ENCODE results near the gene SCLY. TPM values are rescaled to one million over a fixed set of nuclear protein-coding genes. Genes with fewer than 3 reads are reported as not detected.

The SCLY gene
- polyA plus RNA-seq, 1 of the 3 experiments (the other 2 are of a cell fraction): 20.9 TPM

- CTCF ChIA-PET: interaction anchor here (0.9 kb wide), 1 partner anchor 50 kb away, joined by 3 read pairs; no protein-coding TSS in a partner anchor
- no peaks in the 10 kb centered on the region for H3K9me3 ChIP-seq
- no peak overlapping the region for H3K9ac ChIP-seq
- H3K79me2 ChIP-seq (ENCODE audit: insufficient read depth): no peaks in the 10 kb centered on the region
- H3K4me1 ChIP-seq (ENCODE audit: control insufficient read depth in 1 of 2, insufficient read depth in 2 of 2, low read depth in 1 of 2, low read length in 1 of 2): peaks cover 0 to under 1% of the 10 kb centered on the region in 2 experiments; a peak in 1 of 4 replicates
- no peaks in the 10 kb centered on the region for H3K9me2 ChIP-seq
- no peak overlapping the region for H3K4me2 ChIP-seq
- no peak overlapping the region for H3K4me3 ChIP-seq (ENCODE audit: low read depth in 2 of 2, low read length in 1 of 2)
- no peaks in the 10 kb centered on the region for H4K20me1 ChIP-seq (ENCODE audit: insufficient read depth)
- H3K27ac ChIP-seq (ENCODE audit: low read depth in 2 of 2, low read length in 1 of 2): no peak overlapping the region
- 96% methylated on average over 9 of the region's 16 CpGs for WGBS (ENCODE audit: low lambda C conversion rate)
- no peaks in the 10 kb centered on the region for H3K27me3 ChIP-seq (ENCODE audit: insufficient read depth)
- H3F3A ChIP-seq (replicated peaks; ENCODE audit: insufficient read depth): no peaks in the 10 kb centered on the region
- POLR2A ChIA-PET: no interaction called here
- DNase-seq: no peak
- TF ChIP-seq SIN3A (IDR thresholded peaks at IDR 0.05; ENCODE audit: borderline replicate concordance, low read depth, low read length) (no peak), CHD2 (IDR thresholded peaks at IDR 0.05; ENCODE audit: low read length, partially characterized antibody) (no peak), SMC3 (IDR thresholded peaks at IDR 0.05; ENCODE audit: low read depth, low read length) (no peak), FOSL2 (IDR thresholded peaks at IDR 0.05; ENCODE audit: borderline replicate concordance, low read depth) (no peak), FOXJ3 (CRISPR knock-in tag; IDR thresholded peaks at IDR 0.05) (no peak), POLR2AphosphoS5 (IDR thresholded peaks at IDR 0.05; ENCODE audit: low read depth, low read length) (no peak), TCF12 (IDR thresholded peaks at IDR 0.05) (no peak), EP300 (IDR thresholded peaks at IDR 0.05; ENCODE audit: borderline replicate concordance in 1 of 2, low read depth in 1 of 2, low read length in 1 of 2) (no peak), FOXM1 (IDR thresholded peaks at IDR 0.05; ENCODE audit: low read depth) (no peak), CTCF (IDR thresholded peaks at IDR 0.05) (no peak), GATA2 (CRISPR knock-in tag; IDR thresholded peaks at IDR 0.05) (no peak), EZH2phosphoT487 (IDR thresholded peaks at IDR 0.05; ENCODE audit: borderline replicate concordance, low read depth) (no peak), NRF1 (IDR thresholded peaks at IDR 0.05; ENCODE audit: low read depth, low read length) (no peak), GABPA (IDR thresholded peaks at IDR 0.05; ENCODE audit: low read depth) (no peak), ZBTB33 (IDR thresholded peaks at IDR 0.05; ENCODE audit: borderline replicate concordance, low read depth) (no peak), NFIC (IDR thresholded peaks at IDR 0.05; ENCODE audit: borderline replicate concordance) (no peak), USF1 (IDR thresholded peaks at IDR 0.05; ENCODE audit: borderline replicate concordance, low read depth) (no peak), IRF3 (IDR thresholded peaks at IDR 0.05; ENCODE audit: low read depth, low read length) (no peak), RAD21 (IDR thresholded peaks at IDR 0.05; ENCODE audit: low read length) (no peak)
- no peaks in the 10 kb centered on the region for H3K36me3 ChIP-seq (replicated peaks in 1 of 2; ENCODE audit: control insufficient read depth in 1 of 2, insufficient read depth in 2 of 2, low read length in 1 of 2)
- H2AFZ ChIP-seq (ENCODE audit: low read depth): no peak overlapping the region
Observed at GRCh38 chr2:238091436-238092060, 30.7 kb downstream of the SCLY start.

Data from SK-N-SH (cell line).